Panc1 (cell line): ENCODE measurements around the gene PRUNE2. TPM values are rescaled to one million over a fixed set of nuclear protein-coding genes. Genes with fewer than 3 reads are reported as not detected.

Source experiments
- ATAC-seq: fragments of 200-7000 bp; cut with Tn5 transposase; 2 replicates; pipeline ENCODE4 v1.9.1; 2020; ENCODE audit warnings: mild to moderate bottlenecking, moderate library complexity
- BruUV-seq: library from RNA; stranded (reverse); fragments of 400-500 nt; replicated peaks from 2 replicates; lab custom pipeline; 2021; lab: Mats Ljungman, UMichigan
- CTCF ChIA-PET: fragments of 300-600 bp; sonication (Branson Sonifier 250); formaldehyde crosslinking; loops from one replicate; lab custom pipeline; 2022; ENCODE audit warnings: antibody characterized with exemption; lab: Charles Lee
- POLR2A ChIA-PET: fragments of 300-600 bp; sonication (Branson Sonifier 250); formaldehyde crosslinking; loops from one replicate; lab custom pipeline; 2022; ENCODE audit warnings: antibody characterized with exemption; lab: Charles Lee
- DNase-seq: peaks from one replicate; pipeline ENCODE4 v3.0.0-alpha.2; 2010; ENCODE audit warnings: low read depth, low spot score
- H3K27ac ChIP-seq: 2 replicates; pipeline ENCODE4 v1.5.1; 2011; ENCODE audit warnings: mild to moderate bottlenecking, low read length, inconsistent platforms
- H3K27me3 ChIP-seq: fragments of 200-500 bp; sonication (Bioruptor generic); 2 replicates; pipeline ENCODE4 v1.6.0; 2014; ENCODE audit warnings: low read length, inconsistent platforms; ENCODE audit not compliant: control insufficient read depth, insufficient read depth
- H3K36me3 ChIP-seq: fragments of 200-500 bp; sonication (Bioruptor generic); 2 replicates; pipeline ENCODE4 v1.5.1; 2014; ENCODE audit warnings: inconsistent platforms, mild to moderate bottlenecking, low read length, moderate library complexity; ENCODE audit not compliant: control insufficient read depth, insufficient read depth
- H3K4me1 ChIP-seq: 2 replicates; pipeline ENCODE4 v1.5.1; 2011; ENCODE audit warnings: inconsistent platforms, mild to moderate bottlenecking, low read length, moderate library complexity; ENCODE audit not compliant: control insufficient read depth, insufficient read depth
- H3K4me3 ChIP-seq, 2 experiments: 2 replicates each; pipeline ENCODE4 v1.5.1; 2011 to 2012; ENCODE audit warnings: low read depth in 2 of 2, low read length in 2 of 2, mild to moderate bottlenecking in 2 of 2, inconsistent platforms in 1 of 2, moderate library complexity in 1 of 2
- H3K9me3 ChIP-seq: fragments of 200-500 bp; sonication (Bioruptor generic); 2 replicates; pipeline ENCODE4 v1.5.1; 2014; ENCODE audit warnings: low read depth, mild to moderate bottlenecking, inconsistent platforms, low read length, moderate library complexity; ENCODE audit not compliant: control insufficient read depth, insufficient read depth
- CTCF ChIP-seq: fragments of 450-650 bp; IDR thresholded peaks from 2 replicates; pipeline ENCODE4 v1.5.1; 2017; ENCODE audit warnings: mild to moderate bottlenecking
- POLR2AphosphoS5 ChIP-seq: IDR thresholded peaks from 2 replicates; pipeline ENCODE4 v1.6.1; 2012; ENCODE audit warnings: mild to moderate bottlenecking, low read depth, low read length, moderate library complexity
- REST ChIP-seq, 2 experiments: IDR thresholded peaks; 2 replicates each; pipeline ENCODE4 v1.6.1; 2011 to 2012; ENCODE audit warnings: low read depth in 2 of 2, control low read depth in 1 of 2, low read length in 1 of 2, mild to moderate bottlenecking in 1 of 2, moderate library complexity in 1 of 2; ENCODE audit not compliant: insufficient read depth in 1 of 2
- SIN3A ChIP-seq: IDR thresholded peaks from 2 replicates; pipeline ENCODE4 v1.6.1; 2012; ENCODE audit warnings: low read depth, mild to moderate bottlenecking, low read length, moderate library complexity, borderline replicate concordance; ENCODE audit not compliant: insufficient read depth
- TCF7L2 ChIP-seq: IDR thresholded peaks from 2 replicates; pipeline ENCODE4 v1.6.1; 2011; ENCODE audit warnings: mild to moderate bottlenecking, low read depth, low read length, inconsistent platforms
- in situ Hi-C: cut with HindIII; loops from 2 replicates; pipeline ENCODE4 v1.10.0; 2016; ENCODE audit warnings: low sequenced_read_pairs, low pct_unique_long_range_greater_than_20kb
- intact Hi-C: fragments of 100-400 bp; cut with micrococcal nuclease; formaldehyde crosslinking; loops from one replicate; pipeline ENCODE4 v1.10.0; 2022; ENCODE audit not compliant: unreplicated experiment
- total RNA-seq: library from RNA; stranded (reverse); gene quantifications from one replicate; pipeline ENCODE4 v1.2.1, GENCODE V29; 2021; ENCODE audit not compliant: unreplicated experiment

PRUNE2 gene
- total RNA-seq, 1 experiment from 2014 or later = 0.18 TPM

GRCh38 chr9:76654575-76654974 lies 251.3 kb downstream of the PRUNE2 start:
- intact Hi-C loops = no loop called here
- Histone ChIP-seq H3K4me1 (no peaks in the 10 kb centered on the region), H3K9me3 (no peaks in the 10 kb centered on the region), H3K27me3 (no peaks in the 10 kb centered on the region), H3K36me3 (no peaks in the 10 kb centered on the region), H3K4me3 (no peak overlapping the region), H3K27ac (no peak overlapping the region)
- CTCF ChIA-PET = no interaction called here
- DNase-seq (no peak), ATAC-seq (no peak)
- TF ChIP-seq CTCF (no peak), TCF7L2 (no peak), REST (IDR thresholded peaks at IDR 0.05; ENCODE audit: insufficient read depth in 1 of 2, low read depth in 2 of 2, low read length in 1 of 2) (no peak), POLR2AphosphoS5 (no peak), SIN3A (no peak)
- in situ Hi-C loops = no loop called here
- no TSS peak for BruUV-seq
- POLR2A ChIA-PET = no interaction called here

- intact Hi-C loops = no loop called here
Measured at GRCh38 chr9:76654051-76654461, 251.9 kb downstream of the PRUNE2 start.

More at GRCh38 chr9:76654051-76654461, 251.9 kb downstream of the PRUNE2 start:
- CTCF ChIA-PET = no interaction called here
- DNase-seq = no peak
- Histone ChIP-seq H3K4me3 (no peak overlapping the region), H3K4me1 (no peaks in the 10 kb centered on the region), H3K27me3 (no peaks in the 10 kb centered on the region), H3K9me3 (no peaks in the 10 kb centered on the region), H3K36me3 (no peaks in the 10 kb centered on the region), H3K27ac (no peak overlapping the region)
- no peak for ATAC-seq
- POLR2A ChIA-PET = no interaction called here
- TF ChIP-seq SIN3A (no peak), TCF7L2 (no peak), POLR2AphosphoS5 (no peak), CTCF (no peak), REST (IDR thresholded peaks at IDR 0.05; ENCODE audit: insufficient read depth in 1 of 2, low read depth in 2 of 2, low read length in 1 of 2) (no peak)
- in situ Hi-C loops = no loop called here
- BruUV-seq = no TSS peak
